NCI-H2227 treated with DMSO at 0.1 percent for 48 hours (cell line): ENCODE measurements around the gene KCNK4.

Experiments
- DNase-seq: peaks from one replicate; lab custom pipeline; 2025; lab: John Stamatoyannopoulos, UW

KCNK4 gene

DNA sequence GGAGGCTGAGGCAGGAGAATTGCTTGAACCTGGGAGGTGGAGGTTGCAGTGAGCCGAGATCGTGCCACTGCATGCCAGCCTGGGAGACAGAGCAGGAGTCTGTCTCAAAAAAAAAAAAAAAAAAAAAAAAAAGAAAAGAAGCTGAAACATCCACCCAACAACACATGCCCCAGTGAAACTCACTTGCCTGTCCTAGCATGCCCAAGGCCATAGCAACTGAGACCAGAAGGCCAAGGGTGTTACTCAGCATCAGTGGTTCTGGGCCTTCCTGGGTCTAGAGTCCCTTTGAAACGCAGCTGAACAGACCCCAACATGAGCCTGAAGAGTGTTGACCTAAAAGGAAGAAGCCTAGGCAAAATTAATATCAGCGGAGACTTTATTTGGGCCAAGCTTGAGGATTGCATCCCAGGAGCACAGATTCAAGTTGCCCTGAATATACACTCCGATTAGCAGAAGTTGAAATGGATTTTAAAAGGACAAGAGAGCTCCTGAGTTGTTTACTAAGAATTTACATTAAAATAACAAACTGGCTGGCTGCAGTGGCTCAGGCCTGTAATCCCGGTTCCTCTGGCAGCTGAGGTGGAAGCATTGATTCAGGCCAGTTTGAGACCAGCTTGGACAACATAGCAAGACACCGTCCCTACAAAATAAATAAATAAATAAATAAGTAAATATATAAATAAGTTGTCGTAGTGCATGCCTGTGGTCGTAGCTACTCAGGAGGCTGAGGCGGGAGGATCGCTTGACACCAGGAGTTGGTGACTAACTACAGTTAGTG, 33.8 kb downstream of the KCNK4 start:
- no peak for DNase-seq

DNA sequence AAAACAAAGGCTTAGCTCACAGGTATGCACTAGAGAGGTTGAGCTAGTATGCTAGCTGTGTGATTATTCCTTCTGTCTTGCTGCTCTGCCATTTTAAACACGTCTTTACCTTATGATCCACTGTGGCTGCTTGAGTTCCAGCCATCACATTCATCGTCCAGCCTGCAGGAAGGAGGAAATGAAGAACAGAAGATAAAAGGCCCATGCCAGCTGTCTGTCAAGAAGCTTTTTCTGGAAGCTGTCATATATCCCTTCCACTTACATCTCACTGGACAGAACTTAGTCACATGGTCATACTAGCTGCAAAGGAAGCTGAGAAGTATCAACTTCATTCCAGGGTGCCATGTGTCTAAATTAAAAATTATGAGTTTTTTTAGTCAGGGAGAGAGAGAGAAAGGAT, 36.3 kb downstream of the KCNK4 start:
- DNase-seq, result no peak

GRCh38 chr11:64327993-64328392, 36.9 kb downstream of the KCNK4 start:
- no peak for DNase-seq

DNA sequence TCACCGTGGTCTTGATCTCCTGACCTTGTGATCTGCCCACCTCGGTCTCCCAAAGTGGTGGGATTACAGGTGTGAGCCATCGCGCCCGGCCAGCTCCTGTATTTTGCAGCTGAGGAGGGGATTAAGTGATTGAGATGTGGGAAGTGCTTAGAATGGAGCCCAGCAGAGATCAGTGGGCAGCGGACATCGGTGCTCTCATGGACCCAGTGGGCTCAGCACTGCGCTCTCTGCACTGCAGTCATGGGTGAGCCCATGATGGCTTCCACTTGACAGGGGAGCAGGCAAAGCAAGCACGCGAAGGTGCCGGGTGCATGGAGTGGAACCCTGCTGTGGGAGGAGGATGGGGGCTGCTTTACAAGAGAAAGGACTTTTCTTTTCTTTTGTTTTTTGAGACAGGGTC, 39.8 kb downstream of the KCNK4 start:
- no peak for DNase-seq

GRCh38 chr11:64331569-64332371, 40.7 kb downstream of the KCNK4 start:
- DNase-seq, result no peak

DNA sequence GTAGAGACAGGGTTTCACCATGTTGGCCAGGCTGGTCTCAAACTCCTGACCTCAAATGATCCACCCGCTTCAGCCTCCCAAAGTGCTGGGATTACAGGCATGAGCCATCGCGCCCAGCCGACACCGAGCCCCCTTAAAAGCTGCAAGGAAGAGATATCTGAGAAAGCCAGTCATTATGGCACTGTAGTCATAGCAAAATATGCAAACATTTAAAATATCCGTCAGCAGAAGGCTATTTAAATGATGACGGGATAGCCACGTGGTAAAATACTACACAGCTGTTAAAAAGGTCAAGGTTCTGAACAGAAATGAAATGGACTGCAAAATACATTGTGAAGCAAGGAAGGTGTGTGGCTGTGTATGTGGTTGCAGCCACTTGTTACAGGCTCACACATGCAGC, 42.5 kb downstream of the KCNK4 start:
- no peak for DNase-seq

GRCh38 chr11:64334764-64335735, 43.9 kb downstream of the KCNK4 start:
- DNase-seq, result no peak

GRCh38 chr11:64337538-64338249, 46.6 kb downstream of the KCNK4 start:
- DNase-seq, result no peak

- DNase-seq, result no peak
Observed at GRCh38 chr11:64338716-64339115, 47.6 kb downstream of the KCNK4 start.

GRCh38 chr11:64339286-64339685, 48.2 kb downstream of the KCNK4 start:
- no peak for DNase-seq

DNA sequence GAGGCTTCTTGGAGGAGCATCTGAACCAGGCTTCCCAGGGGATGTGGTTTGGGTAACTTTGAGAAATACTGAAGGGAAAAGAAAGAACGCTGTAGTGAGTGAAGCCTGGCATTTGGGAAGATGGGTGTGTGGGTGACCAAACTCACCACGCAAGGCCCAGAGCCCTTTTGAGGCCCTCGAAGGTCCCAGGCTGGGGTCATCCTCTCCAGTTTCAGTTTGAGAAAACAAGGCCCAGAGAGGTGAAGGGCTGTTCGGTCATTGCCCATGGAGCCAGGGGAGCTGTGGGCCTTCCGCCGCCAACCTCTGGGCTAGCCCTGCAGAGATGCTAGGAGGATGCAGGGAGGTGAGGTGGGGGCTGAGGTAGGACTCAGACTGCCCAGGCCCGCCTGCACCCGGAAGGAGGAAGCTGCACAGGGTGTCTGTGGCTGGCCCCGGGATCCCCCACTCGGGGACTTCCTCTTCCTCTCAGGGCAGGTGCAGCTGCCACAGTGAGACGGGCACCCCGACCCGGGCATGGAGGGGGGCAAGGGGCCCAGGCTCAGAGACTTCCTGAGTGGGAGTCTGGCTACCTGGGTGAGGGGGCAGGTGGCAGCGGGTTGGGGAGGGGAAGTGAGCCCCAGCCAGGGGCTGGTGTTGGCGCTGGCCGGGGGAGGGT, 48.8 kb downstream of the KCNK4 start, which contains the start of gene CCDC88B:
Gene CCDC88B (plus strand): TSS at position 451 of the 655 bp plus-strand sequence. CDS start 63 bp downstream, at position 514.
- DNase-seq, result no peak

DNA sequence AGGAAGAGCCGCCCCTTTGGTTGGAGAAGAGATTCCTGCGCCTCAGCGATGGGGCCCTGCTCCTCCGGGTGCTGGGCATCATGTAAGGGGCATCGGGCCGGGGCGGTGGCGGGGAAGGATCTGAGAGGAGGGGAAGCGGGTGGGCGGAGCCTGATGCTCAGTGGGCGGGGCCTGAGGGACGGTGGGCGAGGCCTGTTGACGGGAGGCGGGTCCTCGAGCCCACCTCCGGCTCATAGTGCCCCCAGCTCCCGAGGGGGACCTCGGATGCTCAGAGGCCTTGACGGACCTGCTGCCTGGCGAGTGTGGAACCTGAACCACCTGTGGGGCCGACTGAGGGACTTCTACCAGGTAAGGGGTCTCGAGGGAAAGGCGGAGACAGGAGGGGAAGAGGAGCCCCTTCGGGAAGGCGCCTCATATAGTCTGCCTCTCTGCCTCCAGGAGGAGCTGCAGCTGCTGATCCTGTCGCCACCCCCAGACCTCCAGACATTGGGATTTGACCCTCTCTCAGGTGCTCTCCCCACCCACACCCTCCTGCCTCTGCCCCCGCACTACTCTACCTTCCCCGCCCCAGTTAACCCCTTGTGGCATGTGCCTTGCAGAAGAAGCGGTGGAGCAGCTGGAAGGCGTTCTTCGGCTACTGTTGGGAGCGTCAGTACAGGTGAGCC, 49.7 kb downstream of the KCNK4 start:
- DNase-seq, result no peak

- DNase-seq, result no peak
Observed at GRCh38 chr11:64341429-64341828, 50.3 kb downstream of the KCNK4 start.

- no peak for DNase-seq
Observed at GRCh38 chr11:64341851-64342791, 51.0 kb downstream of the KCNK4 start.

GRCh38 chr11:64342869-64343745, 52.0 kb downstream of the KCNK4 start:
- DNase-seq, result no peak

DNA sequence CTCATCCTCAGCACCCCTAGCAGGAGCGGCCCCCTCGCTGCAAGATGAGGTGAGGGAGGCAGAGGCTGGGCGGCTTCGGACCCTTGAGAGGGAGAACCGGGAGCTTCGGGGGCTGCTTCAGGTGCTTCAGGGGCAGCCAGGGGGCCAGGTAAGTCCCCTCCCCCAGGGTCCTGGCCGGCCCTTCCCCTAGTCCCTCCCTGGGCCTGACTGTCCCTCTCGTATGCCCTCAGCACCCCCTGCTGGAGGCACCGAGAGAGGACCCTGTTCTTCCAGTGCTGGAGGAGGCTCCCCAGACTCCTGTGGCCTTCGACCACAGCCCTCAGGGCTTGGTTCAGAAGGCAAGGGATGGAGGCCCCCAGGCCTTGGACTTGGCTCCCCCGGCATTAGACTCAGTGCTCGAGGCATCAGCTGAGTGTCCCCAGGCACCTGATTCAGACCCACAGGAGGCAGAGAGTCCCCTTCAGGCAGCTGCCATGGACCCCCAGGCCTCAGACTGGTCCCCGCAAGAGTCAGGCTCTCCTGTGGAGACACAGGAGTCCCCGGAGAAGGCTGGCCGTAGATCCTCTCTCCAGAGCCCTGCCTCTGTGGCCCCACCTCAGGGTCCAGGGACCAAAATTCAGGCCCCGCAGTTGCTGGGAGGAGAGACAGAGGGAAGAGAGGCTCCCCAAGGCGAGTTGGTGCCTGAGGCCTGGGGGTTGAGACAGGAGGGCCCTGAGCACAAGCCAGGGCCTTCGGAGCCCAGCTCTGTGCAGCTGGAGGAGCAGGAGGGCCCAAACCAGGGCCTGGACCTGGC, 52.9 kb downstream of the KCNK4 start:
- DNase-seq, result no peak

DNA sequence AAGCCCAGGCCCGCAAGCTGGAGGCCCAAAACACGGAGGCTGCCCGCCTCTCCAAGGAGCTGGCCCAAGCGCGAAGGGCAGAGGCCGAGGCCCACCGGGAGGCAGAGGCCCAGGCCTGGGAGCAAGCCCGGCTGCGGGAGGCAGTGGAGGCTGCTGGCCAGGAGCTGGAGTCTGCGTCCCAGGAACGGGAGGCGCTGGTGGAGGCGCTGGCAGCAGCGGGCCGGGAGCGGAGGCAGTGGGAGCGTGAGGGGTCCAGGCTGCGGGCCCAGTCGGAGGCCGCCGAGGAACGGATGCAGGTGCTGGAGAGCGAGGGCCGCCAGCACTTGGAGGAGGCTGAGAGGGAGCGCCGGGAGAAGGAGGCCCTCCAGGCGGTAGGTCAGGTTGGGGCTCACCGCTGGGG, 53.7 kb downstream of the KCNK4 start:
- DNase-seq, result no peak
